Measurements from ENCODE around the gene TPSB2.

TPSB2 gene

GRCh38 chr16:1218930-1219611 is 10.9 kb downstream of the TPSB2 start:
- DNase-seq (ENCODE audit: low spot score), result no peak

- DNase-seq (ENCODE audit: low spot score), result no peak
Observed at GRCh38 chr16:1218061-1218929, 11.7 kb downstream of the TPSB2 start.

GRCh38 chr16:1217526-1217925 is 12.5 kb downstream of the TPSB2 start:
- no peak for DNase-seq (ENCODE audit: low spot score)

- DNase-seq (ENCODE audit: low spot score), result no peak
Observed at GRCh38 chr16:1216681-1217400, 13.1 kb downstream of the TPSB2 start.

GRCh38 chr16:1216296-1216619 is 13.7 kb downstream of the TPSB2 start:
- DNase-seq (ENCODE audit: low spot score), result no peak

- DNase-seq (ENCODE audit: low spot score), result no peak
Observed at GRCh38 chr16:1215574-1216295, 14.2 kb downstream of the TPSB2 start.

- no peak for DNase-seq (ENCODE audit: low spot score)
Observed at GRCh38 chr16:1214719-1215118, 15.3 kb downstream of the TPSB2 start.

GRCh38 chr16:1213796-1214372 is 16.1 kb downstream of the TPSB2 start:
- no peak for DNase-seq (ENCODE audit: low spot score)

GRCh38 chr16:1213231-1213630 is 16.8 kb downstream of the TPSB2 start:
- no peak for DNase-seq (ENCODE audit: low spot score)

GRCh38 chr16:1212616-1213194 is 17.3 kb downstream of the TPSB2 start:
- no peak for DNase-seq (ENCODE audit: low spot score)

- no peak for DNase-seq (ENCODE audit: low spot score)
Observed at GRCh38 chr16:1211451-1212268, 18.3 kb downstream of the TPSB2 start.

GRCh38 chr16:1210461-1210860 is 19.5 kb downstream of the TPSB2 start:
- DNase-seq (ENCODE audit: low spot score), result no peak

GRCh38 chr16:1209081-1209480 is 20.9 kb downstream of the TPSB2 start:
- no peak for DNase-seq (ENCODE audit: low spot score)

GRCh38 chr16:1208239-1208830 is 21.6 kb downstream of the TPSB2 start:
- DNase-seq (ENCODE audit: low spot score), result no peak

GRCh38 chr16:1206786-1207185 is 23.2 kb downstream of the TPSB2 start:
- DNase-seq (ENCODE audit: low spot score), result no peak

GRCh38 chr16:1206326-1206725 is 23.7 kb downstream of the TPSB2 start:
- DNase-seq (ENCODE audit: low spot score), result no peak

- no peak for DNase-seq (ENCODE audit: low spot score)
Observed at GRCh38 chr16:1204933-1205332, 25.1 kb downstream of the TPSB2 start.

GRCh38 chr16:1202274-1202673 is 27.7 kb downstream of the TPSB2 start:
- DNase-seq (ENCODE audit: low spot score), result no peak

GRCh38 chr16:1201444-1201843 is 28.5 kb downstream of the TPSB2 start:
- DNase-seq (ENCODE audit: low spot score), result no peak

GRCh38 chr16:1200014-1200627 is 29.9 kb downstream of the TPSB2 start:
- DNase-seq (ENCODE audit: low spot score), result no peak
